Choroid plexus epithelial cell (primary cell): ENCODE data around the gene ADSL.

ENCODE experiments used
- DNase-seq: peaks from one replicate; pipeline ENCODE4 v3.0.0-alpha.2; 2010; ENCODE audit warnings: low read depth
- H3K4me3 ChIP-seq: 2 replicates; pipeline ENCODE4 v1.5.1; 2011; ENCODE audit warnings: low read depth, mild to moderate bottlenecking, control low read depth, low read length, moderate library complexity
- TF ChIP-seq, protein P1 (sequence below): conservative IDR thresholded peaks from 2 replicates; pipeline ENCODE4 v1.5.1; 2011; ENCODE audit warnings: low read depth, mild to moderate bottlenecking, control low read depth, inconsistent platforms, low read length, moderate library complexity

The ADSL gene

DNA sequence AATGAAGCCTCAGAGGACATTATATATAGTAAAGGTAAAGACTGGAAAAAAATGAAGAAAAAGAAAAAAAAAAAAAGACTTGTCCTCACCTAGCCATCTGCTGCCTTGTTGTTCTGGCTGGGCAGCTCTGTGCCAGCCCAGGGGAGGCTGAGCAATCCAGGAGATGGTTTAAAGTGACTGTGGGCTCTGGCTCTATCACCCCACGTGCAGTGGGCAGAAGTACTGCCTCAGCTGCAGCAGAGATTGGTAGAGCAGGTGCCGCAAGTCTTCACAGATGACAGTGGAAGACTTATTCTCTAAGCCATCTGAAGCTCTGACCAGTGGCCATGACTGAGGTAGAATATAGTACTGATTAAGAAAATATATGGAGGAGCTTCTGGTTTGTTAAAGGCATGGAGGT, 86.3 kb downstream of the ADSL start:
- no peak overlapping the region for H3K4me3 ChIP-seq
- TF ChIP-seq, protein P1, sequence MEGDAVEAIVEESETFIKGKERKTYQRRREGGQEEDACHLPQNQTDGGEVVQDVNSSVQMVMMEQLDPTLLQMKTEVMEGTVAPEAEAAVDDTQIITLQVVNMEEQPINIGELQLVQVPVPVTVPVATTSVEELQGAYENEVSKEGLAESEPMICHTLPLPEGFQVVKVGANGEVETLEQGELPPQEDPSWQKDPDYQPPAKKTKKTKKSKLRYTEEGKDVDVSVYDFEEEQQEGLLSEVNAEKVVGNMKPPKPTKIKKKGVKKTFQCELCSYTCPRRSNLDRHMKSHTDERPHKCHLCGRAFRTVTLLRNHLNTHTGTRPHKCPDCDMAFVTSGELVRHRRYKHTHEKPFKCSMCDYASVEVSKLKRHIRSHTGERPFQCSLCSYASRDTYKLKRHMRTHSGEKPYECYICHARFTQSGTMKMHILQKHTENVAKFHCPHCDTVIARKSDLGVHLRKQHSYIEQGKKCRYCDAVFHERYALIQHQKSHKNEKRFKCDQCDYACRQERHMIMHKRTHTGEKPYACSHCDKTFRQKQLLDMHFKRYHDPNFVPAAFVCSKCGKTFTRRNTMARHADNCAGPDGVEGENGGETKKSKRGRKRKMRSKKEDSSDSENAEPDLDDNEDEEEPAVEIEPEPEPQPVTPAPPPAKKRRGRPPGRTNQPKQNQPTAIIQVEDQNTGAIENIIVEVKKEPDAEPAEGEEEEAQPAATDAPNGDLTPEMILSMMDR = no peak
- DNase-seq = no peak

DNA sequence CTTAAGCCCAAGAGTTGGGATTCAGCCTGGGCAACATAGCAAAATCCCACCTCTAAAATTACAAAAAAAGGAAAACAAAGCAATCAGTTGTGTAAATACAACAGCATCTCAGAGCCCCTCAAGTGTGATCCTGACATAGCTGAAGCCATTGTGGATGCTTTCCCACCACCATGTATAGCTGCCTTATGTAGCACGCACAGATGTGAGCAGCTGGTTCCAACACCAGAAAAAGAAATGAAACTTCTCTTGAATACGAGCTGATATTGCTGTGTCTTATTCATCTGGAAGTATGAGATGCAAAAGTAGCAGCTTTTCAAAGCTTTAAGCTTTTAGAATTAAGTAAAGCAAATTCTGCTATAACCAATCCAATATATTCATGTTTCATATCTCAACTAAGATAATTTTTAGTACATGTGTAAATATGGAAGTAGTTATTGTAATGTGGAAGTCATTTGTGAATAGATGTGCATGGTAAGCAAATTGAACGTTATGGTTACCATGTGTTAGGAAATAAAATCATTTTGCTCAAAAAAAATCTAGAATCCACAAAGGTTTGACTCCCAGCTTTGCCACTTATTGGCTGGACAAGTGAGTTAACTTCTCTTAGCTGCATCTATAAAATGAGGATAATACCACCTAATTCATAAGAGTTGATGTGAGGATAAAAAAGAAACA, 87.3 kb downstream of the ADSL start:
- no peak for DNase-seq
- no peak overlapping the region for H3K4me3 ChIP-seq
- TF ChIP-seq, protein P1 = no peak

DNA sequence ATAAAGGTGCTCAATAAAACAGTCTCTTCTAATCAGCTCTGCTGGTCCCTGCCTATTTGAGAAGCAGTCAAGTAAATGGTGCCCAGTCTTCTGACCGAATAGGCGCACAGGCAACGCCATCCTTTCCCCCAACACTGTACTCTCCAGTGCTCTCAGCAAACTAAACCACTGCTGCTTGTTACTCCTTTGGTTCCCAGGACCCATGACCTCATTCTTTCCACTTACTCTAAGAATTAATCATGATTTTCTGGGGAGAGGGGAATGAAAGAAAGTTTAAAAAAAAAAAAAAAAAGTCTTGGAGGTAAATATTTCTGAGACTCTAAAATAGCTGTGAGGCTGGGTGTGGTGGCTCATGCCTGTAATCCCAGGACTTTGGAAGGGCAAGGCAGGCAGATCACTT, 87.8 kb downstream of the ADSL start:
- no peak overlapping the region for H3K4me3 ChIP-seq
- TF ChIP-seq, protein P1 = no peak
- peak; percentile 27 for DNase-seq

DNA sequence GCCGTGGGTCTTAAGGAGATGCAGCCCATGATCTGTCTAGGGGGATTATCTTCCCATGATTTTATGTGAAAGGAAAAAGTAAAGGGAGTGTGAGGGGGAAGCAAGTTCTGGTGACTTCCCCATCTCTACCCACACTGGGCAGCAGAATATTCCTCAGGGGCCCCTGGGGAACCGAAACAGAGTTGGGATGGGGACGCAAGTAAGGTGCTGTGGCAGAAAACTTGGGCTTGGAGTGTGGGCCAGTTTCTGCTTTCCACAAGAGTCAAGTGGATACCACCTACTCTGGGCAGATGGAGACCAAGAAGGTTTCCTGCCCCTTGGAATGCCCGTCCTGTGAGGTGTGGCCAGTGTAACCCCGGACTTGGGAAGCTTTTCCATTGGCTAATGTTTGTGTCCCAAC, 88.4 kb downstream of the ADSL start:
- H3K4me3 ChIP-seq = no peak overlapping the region
- no peak for DNase-seq
- TF ChIP-seq, protein P1 = no peak

DNA sequence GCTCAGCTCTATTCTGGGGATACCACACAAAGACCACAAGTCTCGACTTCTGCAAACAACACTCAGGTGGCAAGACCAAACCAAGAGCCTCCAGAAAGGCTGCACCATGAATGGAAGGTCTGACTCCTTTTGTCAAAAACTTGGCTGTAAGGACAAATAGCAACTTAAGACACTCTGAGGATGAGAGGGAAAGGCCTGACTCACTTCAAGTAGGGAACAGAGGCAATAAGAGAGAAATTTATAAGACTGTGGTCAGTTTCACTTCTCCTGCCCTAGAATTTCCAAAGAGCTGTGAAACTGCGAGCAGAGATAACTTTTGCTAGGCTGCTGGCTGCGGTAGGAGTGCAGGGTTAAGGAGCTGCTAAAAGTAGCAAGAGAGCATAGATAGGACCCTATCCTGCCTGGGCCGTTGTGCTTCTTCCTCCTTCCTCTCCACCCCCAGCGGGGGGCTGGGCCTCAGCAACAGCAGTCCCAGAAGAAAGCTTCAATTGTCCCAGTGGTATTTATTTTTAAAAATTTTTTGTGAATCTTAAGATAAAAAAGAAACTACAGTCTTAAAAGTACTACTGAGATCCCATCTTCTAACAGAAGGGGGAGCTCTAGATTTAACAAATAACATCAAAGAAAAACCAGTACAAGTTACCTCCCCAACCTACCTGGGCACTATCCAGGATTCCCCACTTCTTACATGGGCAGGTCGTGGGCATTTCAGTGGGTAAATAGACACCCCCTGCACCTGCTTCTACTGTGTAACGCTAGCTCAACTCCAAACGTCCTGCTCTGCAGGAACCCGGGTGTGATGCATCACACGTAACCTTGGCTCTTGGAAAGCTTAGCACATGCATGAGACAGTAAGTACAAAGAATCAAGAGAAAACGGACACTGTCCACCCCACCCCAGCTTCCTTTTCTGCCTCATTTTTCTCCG, 90.5 kb downstream of the ADSL start:
- TF ChIP-seq, protein P1 = peak; percentile 57
- H3K4me3 ChIP-seq = peak overlapping the region; percentile 20
- peak; percentile 81 for DNase-seq
